Measurements from ENCODE around the gene PRUNE2. TPM values are rescaled to one million over a fixed set of nuclear protein-coding genes. Genes with fewer than 3 reads are reported as not detected.
"Not testable (repeated sequence)": the region's sequence is repeated elsewhere in the genome, so short reads cannot be mapped to it uniquely, and the experiment has no call there.

Gene PRUNE2, protein sequence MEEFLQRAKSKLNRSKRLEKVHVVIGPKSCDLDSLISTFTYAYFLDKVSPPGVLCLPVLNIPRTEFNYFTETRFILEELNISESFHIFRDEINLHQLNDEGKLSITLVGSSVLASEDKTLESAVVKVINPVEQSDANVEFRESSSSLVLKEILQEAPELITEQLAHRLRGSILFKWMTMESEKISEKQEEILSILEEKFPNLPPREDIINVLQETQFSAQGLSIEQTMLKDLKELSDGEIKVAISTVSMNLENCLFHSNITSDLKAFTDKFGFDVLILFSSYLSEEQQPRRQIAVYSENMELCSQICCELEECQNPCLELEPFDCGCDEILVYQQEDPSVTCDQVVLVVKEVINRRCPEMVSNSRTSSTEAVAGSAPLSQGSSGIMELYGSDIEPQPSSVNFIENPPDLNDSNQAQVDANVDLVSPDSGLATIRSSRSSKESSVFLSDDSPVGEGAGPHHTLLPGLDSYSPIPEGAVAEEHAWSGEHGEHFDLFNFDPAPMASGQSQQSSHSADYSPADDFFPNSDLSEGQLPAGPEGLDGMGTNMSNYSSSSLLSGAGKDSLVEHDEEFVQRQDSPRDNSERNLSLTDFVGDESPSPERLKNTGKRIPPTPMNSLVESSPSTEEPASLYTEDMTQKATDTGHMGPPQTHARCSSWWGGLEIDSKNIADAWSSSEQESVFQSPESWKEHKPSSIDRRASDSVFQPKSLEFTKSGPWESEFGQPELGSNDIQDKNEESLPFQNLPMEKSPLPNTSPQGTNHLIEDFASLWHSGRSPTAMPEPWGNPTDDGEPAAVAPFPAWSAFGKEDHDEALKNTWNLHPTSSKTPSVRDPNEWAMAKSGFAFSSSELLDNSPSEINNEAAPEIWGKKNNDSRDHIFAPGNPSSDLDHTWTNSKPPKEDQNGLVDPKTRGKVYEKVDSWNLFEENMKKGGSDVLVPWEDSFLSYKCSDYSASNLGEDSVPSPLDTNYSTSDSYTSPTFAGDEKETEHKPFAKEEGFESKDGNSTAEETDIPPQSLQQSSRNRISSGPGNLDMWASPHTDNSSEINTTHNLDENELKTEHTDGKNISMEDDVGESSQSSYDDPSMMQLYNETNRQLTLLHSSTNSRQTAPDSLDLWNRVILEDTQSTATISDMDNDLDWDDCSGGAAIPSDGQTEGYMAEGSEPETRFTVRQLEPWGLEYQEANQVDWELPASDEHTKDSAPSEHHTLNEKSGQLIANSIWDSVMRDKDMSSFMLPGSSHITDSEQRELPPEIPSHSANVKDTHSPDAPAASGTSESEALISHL (N-terminal part only)
- polyA plus RNA-seq (ENCODE audit: low read depth in 6 of 6), result under 1 TPM in 5 of 6 donors, not detected in 1; 0.12 to 0.65 (median 0.23) TPM

GRCh38 chr9:76905791-76906646 lies at the start of gene PRUNE2:
TSS of gene PRUNE2 (minus strand) at chr9:76906114. CDS start at chr9:76905963, 151 bp downstream.
- Mint-ChIP-seq H3K36me3 (peaks cover 0 to 6% of the 10 kb centered on the region in 2 donors), H3K4me1 (peaks cover 4 to 8% (median 7%) of the 10 kb centered on the region in 3 donors), H3K9me3 (peaks cover 0 to 5% (median 2%) of the 10 kb centered on the region in 7 donors), H3K27ac (no peak within 1 kb of the TSS), H3K27me3 (peaks cover 65 to 78% (median 71%) of the 10 kb centered on the region in 3 donors), H3K4me3 (peak within 1 kb of the TSS in 1 of 8 donors; percentile 21)
- ATAC-seq (ENCODE audit: low read depth in 2 of 2), result no peak
- no peak for DNase-seq

GRCh38 chr9:76955406-76955805 lies 49.5 kb upstream of the PRUNE2 start:
- not testable (repeated sequence) for H3K27ac Mint-ChIP-seq; DNase-seq; H3K4me1 Mint-ChIP-seq; H3K4me3 Mint-ChIP-seq; ATAC-seq (ENCODE audit: low read depth in 2 of 2)
- peaks cover 0 to 10% of the 10 kb centered on the region in 2 donors for H3K36me3 Mint-ChIP-seq
- H3K27me3 Mint-ChIP-seq, result peaks cover 8 to 31% (median 28%) of the 10 kb centered on the region in 3 donors
- H3K9me3 Mint-ChIP-seq, result peaks cover 0 to 14% (median 6%) of the 10 kb centered on the region in 7 donors

DNA sequence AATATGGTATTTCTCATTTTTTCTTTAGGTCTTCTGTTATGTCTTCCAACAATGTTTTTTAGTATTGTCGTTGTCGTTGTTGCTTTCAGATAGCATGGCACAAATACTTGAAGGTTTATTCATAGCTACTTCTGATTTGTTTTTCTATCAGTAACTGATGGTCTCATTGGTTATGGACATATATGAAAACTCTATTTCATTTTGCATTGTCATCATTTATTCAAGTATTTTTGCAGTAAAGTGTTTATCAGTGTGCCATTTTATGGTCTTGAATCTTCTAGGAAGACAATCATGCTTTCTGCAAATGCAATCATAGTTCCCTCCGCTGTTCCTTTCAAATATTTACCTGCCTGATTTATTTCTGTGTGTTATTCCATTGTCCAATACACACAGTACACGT lies 44.0 kb upstream of the PRUNE2 start:
- Mint-ChIP-seq H3K9me3 (peaks cover 0 to 14% (median 6%) of the 10 kb centered on the region in 7 donors), H3K27ac (no peak overlapping the region), H3K4me1 (no peaks in the 10 kb centered on the region), H3K27me3 (peaks cover 4 to 25% (median 14%) of the 10 kb centered on the region in 3 donors), H3K4me3 (no peak overlapping the region), H3K36me3 (peaks cover 0 to 10% of the 10 kb centered on the region in 2 donors)
- no peak for DNase-seq
- ATAC-seq (ENCODE audit: low read depth in 2 of 2), result no peak

GRCh38 chr9:76944011-76944410 lies 38.1 kb upstream of the PRUNE2 start:
- Mint-ChIP-seq H3K27me3 (peaks cover 4 to 9% (median 5%) of the 10 kb centered on the region in 3 donors), H3K36me3 (no peaks in the 10 kb centered on the region), H3K9me3 (peaks cover 0 to 4% (median 0%) of the 10 kb centered on the region in 7 donors), H3K4me1 (no peaks in the 10 kb centered on the region), H3K4me3 (no peak overlapping the region), H3K27ac (no peak overlapping the region)
- ATAC-seq (ENCODE audit: low read depth in 2 of 2) (no peak), DNase-seq (no peak)

GRCh38 chr9:76943054-76943453 lies 37.1 kb upstream of the PRUNE2 start:
- ATAC-seq (ENCODE audit: low read depth in 2 of 2), result no peak
- peaks cover 0 to 9% (median 4%) of the 10 kb centered on the region in 3 donors for H3K27me3 Mint-ChIP-seq
- no peak overlapping the region for H3K4me3 Mint-ChIP-seq
- no peaks in the 10 kb centered on the region for H3K4me1 Mint-ChIP-seq
- H3K27ac Mint-ChIP-seq, result no peak overlapping the region
- DNase-seq, result no peak
- peaks cover 0 to 4% (median 0%) of the 10 kb centered on the region in 7 donors for H3K9me3 Mint-ChIP-seq
- no peaks in the 10 kb centered on the region for H3K36me3 Mint-ChIP-seq

GRCh38 chr9:76932757-76933156 lies 26.8 kb upstream of the PRUNE2 start:
- DNase-seq (no peak), ATAC-seq (ENCODE audit: low read depth in 2 of 2) (no peak)
- H3K4me3 Mint-ChIP-seq, result no peak overlapping the region
- peaks cover 0 to 4% (median 0%) of the 10 kb centered on the region in 7 donors for H3K9me3 Mint-ChIP-seq
- H3K27me3 Mint-ChIP-seq, result peaks cover 0 to 8% (median 0%) of the 10 kb centered on the region in 3 donors
- H3K4me1 Mint-ChIP-seq, result no peaks in the 10 kb centered on the region
- no peak overlapping the region for H3K27ac Mint-ChIP-seq
- H3K36me3 Mint-ChIP-seq, result no peaks in the 10 kb centered on the region

DNA sequence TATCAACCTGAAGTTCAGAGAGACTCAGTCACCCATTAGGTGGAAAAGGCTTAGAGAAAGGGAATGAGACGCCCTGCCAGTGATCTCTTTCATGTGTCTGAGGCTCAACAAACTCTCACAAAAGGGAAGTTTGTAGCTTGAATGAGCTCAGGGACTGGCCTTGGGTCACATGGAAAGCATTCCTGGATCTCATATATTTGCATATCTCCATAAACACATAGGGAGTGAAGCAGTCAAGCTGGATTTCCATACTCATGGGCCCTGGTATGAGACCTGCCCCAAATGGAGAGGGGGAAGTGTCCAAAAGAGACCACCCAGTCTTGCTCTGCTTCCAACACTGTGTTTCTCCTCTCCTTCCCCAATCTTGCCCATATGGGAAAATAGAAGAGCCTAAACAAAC lies 26.4 kb upstream of the PRUNE2 start:
- peaks cover 0 to 9% (median 0%) of the 10 kb centered on the region in 3 donors for H3K27me3 Mint-ChIP-seq
- ATAC-seq (ENCODE audit: low read depth in 2 of 2) (no peak), DNase-seq (no peak)
- H3K4me1 Mint-ChIP-seq, result no peaks in the 10 kb centered on the region
- H3K36me3 Mint-ChIP-seq, result no peaks in the 10 kb centered on the region
- peaks cover 0 to 4% (median 0%) of the 10 kb centered on the region in 7 donors for H3K9me3 Mint-ChIP-seq
- no peak overlapping the region for H3K4me3 Mint-ChIP-seq
- no peak overlapping the region for H3K27ac Mint-ChIP-seq

GRCh38 chr9:76927540-76928240 lies 21.8 kb upstream of the PRUNE2 start:
- no peak for DNase-seq
- Mint-ChIP-seq H3K4me1 (no peaks in the 10 kb centered on the region), H3K9me3 (peaks cover 0 to 16% (median 2%) of the 10 kb centered on the region in 7 donors), H3K36me3 (no peaks in the 10 kb centered on the region), H3K27me3 (peaks cover 4 to 23% (median 8%) of the 10 kb centered on the region in 3 donors), H3K4me3 (no peak overlapping the region), H3K27ac (no peak overlapping the region)
- ATAC-seq (ENCODE audit: low read depth in 2 of 2), result no peak

- no peaks in the 10 kb centered on the region for H3K36me3 Mint-ChIP-seq
- no peak overlapping the region for H3K27ac Mint-ChIP-seq
- peaks cover 4 to 17% (median 10%) of the 10 kb centered on the region in 3 donors for H3K27me3 Mint-ChIP-seq
- H3K9me3 Mint-ChIP-seq, result peaks cover 0 to 16% (median 2%) of the 10 kb centered on the region in 7 donors
- DNase-seq, result no peak
- H3K4me1 Mint-ChIP-seq, result no peaks in the 10 kb centered on the region
- no peak for ATAC-seq (ENCODE audit: low read depth in 2 of 2)
- no peak overlapping the region for H3K4me3 Mint-ChIP-seq
These were observed 20.9 kb upstream of the PRUNE2 start for GRCh38 chr9:76926846-76927245.

GRCh38 chr9:76926324-76926741 lies 20.4 kb upstream of the PRUNE2 start:
- ATAC-seq (ENCODE audit: low read depth in 2 of 2) (no peak), DNase-seq (no peak)
- no peaks in the 10 kb centered on the region for H3K36me3 Mint-ChIP-seq
- no peak overlapping the region for H3K4me3 Mint-ChIP-seq
- H3K9me3 Mint-ChIP-seq, result peaks cover 0 to 16% (median 2%) of the 10 kb centered on the region in 7 donors
- H3K4me1 Mint-ChIP-seq, result no peaks in the 10 kb centered on the region
- no peak overlapping the region for H3K27ac Mint-ChIP-seq
- peaks cover 4 to 16% (median 15%) of the 10 kb centered on the region in 3 donors for H3K27me3 Mint-ChIP-seq

- H3K27ac Mint-ChIP-seq, result no peak overlapping the region
- H3K36me3 Mint-ChIP-seq, result no peaks in the 10 kb centered on the region
- ATAC-seq (ENCODE audit: low read depth in 2 of 2), result no peak
- H3K9me3 Mint-ChIP-seq, result peaks cover 0 to 16% (median 3%) of the 10 kb centered on the region in 7 donors
- H3K27me3 Mint-ChIP-seq, result peaks cover 17 to 21% (median 19%) of the 10 kb centered on the region in 3 donors
- no peaks in the 10 kb centered on the region for H3K4me1 Mint-ChIP-seq
- H3K4me3 Mint-ChIP-seq, result no peak overlapping the region
- no peak for DNase-seq
These were observed 15.3 kb upstream of the PRUNE2 start for GRCh38 chr9:76921165-76921564.

Measured in naive B cell (primary cell).